ENCODE measurements around the gene SEC62. TPM values are rescaled to one million over a fixed set of nuclear protein-coding genes. Genes with fewer than 3 reads are reported as not detected.

SEC62 gene
- total and polyA plus RNA-seq, 2 of the 4 experiments (the other 2 are of a cell fraction) = 33.2 to 36.6 TPM

GRCh38 chr3:170022336-170022735, 55.7 kb downstream of the SEC62 start:
- no peak overlapping the region for H4K5ac ChIP-seq (ENCODE audit: low read depth, low read length)
- H2AK5ac ChIP-seq (ENCODE audit: low read depth, low read length) = no peak overlapping the region
- H2BK5ac ChIP-seq (ENCODE audit: low read depth, low read length, poor library complexity, severe bottlenecking) = no peak overlapping the region
- intact Hi-C loops (cut with micrococcal nuclease) (no loop called here), dilution Hi-C loops (cut with HindIII; ENCODE audit: low sequenced_read_pairs, unreplicated experiment) (no loop called here), in situ Hi-C loops (cut with MboI; ENCODE audit: low sequenced_read_pairs) (no loop called here)
- H3K4me3 ChIP-seq (ENCODE audit: insufficient read depth, low read depth, low read length) = no peak overlapping the region
- BruUV-seq (replicated peaks) = no TSS peak
- no peak overlapping the region for H4K8ac ChIP-seq (ENCODE audit: low read depth in 2 of 2, low read length in 2 of 2)
- H4K91ac ChIP-seq (ENCODE audit: insufficient read depth, low read depth, low read length) = no peak overlapping the region
- H3K4ac ChIP-seq (ENCODE audit: low read depth, low read length) = no peak overlapping the region
- no CpG with 5 or more reads among the region's 4 CpGs for WGBS, 2 experiments (ENCODE audit: extremely low coverage in 2 of 2, insufficient read length in 1 of 2)
- H3K27ac ChIP-seq (ENCODE audit: insufficient read depth, low read length) = no peak overlapping the region
- no peak overlapping the region for H3K23ac ChIP-seq (ENCODE audit: low read depth, low read length)
- H2BK20ac ChIP-seq (ENCODE audit: low read depth, low read length) = no peak overlapping the region
- H2AK9ac ChIP-seq (replicated peaks; ENCODE audit: low read depth, low read length, poor library complexity) = no peak overlapping the region
- H3K9ac ChIP-seq (ENCODE audit: low read depth, low read length) = no peak overlapping the region
- CTCF ChIA-PET = interaction anchor here (0.6 kb wide), 1 partner anchor 68 kb away, joined by 5 read pairs; no protein-coding TSS in a partner anchor
- no peaks in the 10 kb centered on the region for H3K36me3 ChIP-seq (ENCODE audit: control insufficient read depth, insufficient read depth, low read length)
- no peaks in the 10 kb centered on the region for H3K9me3 ChIP-seq (ENCODE audit: control insufficient read depth, insufficient read depth, low read length)
- H2BK120ac ChIP-seq (ENCODE audit: low read depth, low read length) = no peak overlapping the region
- peaks cover 3% of the 10 kb centered on the region; the same call in 1 of the 2 replicates for H3K27me3 ChIP-seq (ENCODE audit: control insufficient read depth, insufficient read depth, low read length)
- H4K20me1 ChIP-seq (ENCODE audit: insufficient read depth, low read length) = no peaks in the 10 kb centered on the region
- TF ChIP-seq NFE2L2 (IDR thresholded peaks at IDR 0.05; ENCODE audit: low read depth, low read length) (no peak), CEBPB (IDR thresholded peaks at IDR 0.05; ENCODE audit: low read depth, low read length) (no peak), MAZ (IDR thresholded peaks at IDR 0.05; ENCODE audit: borderline replicate concordance, low read depth, low read length) (no peak), CHD1 (IDR thresholded peaks at IDR 0.05; ENCODE audit: low read depth, low read length) (no peak), CTCF (conservative IDR thresholded peaks at IDR 0.05; ENCODE audit: low read depth, low read length) (no peak), SMC3 (IDR thresholded peaks at IDR 0.05; ENCODE audit: low read depth, low read length) (no peak), FOS (IDR thresholded peaks at IDR 0.05; ENCODE audit: low read depth, low read length) (no peak), MAFK (IDR thresholded peaks at IDR 0.05; ENCODE audit: low read depth, low read length) (no peak), ELK1 (IDR thresholded peaks at IDR 0.05; ENCODE audit: borderline replicate concordance, low read depth, low read length) (no peak), POLR2A (IDR thresholded peaks at IDR 0.05; ENCODE audit: low read depth, low read length) (no peak), RFX5 (IDR thresholded peaks at IDR 0.05; ENCODE audit: low read depth, low read length) (no peak), BHLHE40 (IDR thresholded peaks at IDR 0.05; ENCODE audit: low read depth, low read length) (no peak)
- H2BK15ac ChIP-seq (ENCODE audit: low read depth, low read length) = no peak overlapping the region
- H3K18ac ChIP-seq (ENCODE audit: low read depth, low read length) = no peak overlapping the region
- no peak overlapping the region for H3K14ac ChIP-seq (replicated peaks; ENCODE audit: low read depth, low read length)
- DNase-seq (no peak), ATAC-seq (ENCODE audit: low read depth) (no peak)
- H3K9me1 ChIP-seq (ENCODE audit: insufficient read depth, low read length) = no peaks in the 10 kb centered on the region
- POLR2A ChIA-PET (ENCODE audit: unreplicated experiment) = interaction anchor here (0.6 kb wide), 1 partner anchor 12 kb away, joined by 3 read pairs; no protein-coding TSS in a partner anchor
- no peaks in the 10 kb centered on the region for H3K79me1 ChIP-seq (ENCODE audit: low read depth in 1 of 2, low read length in 2 of 2)
- H2AFZ ChIP-seq (replicated peaks; ENCODE audit: low read length, poor library complexity) = no peak overlapping the region
- H3K4me2 ChIP-seq (ENCODE audit: low read depth, low read length) = no peak overlapping the region
- no peak overlapping the region for H3K56ac ChIP-seq (ENCODE audit: extremely low read depth, insufficient read depth, low read length)
- no peaks in the 10 kb centered on the region for H3K4me1 ChIP-seq (ENCODE audit: control insufficient read depth, insufficient read depth, low read length)
